Measurements from ENCODE around the gene ENTPD5.
"Not testable (repeated sequence)": the region's sequence is repeated elsewhere in the genome, so short reads cannot be mapped to it uniquely, and the experiment has no call there.

ENTPD5 gene

DNA sequence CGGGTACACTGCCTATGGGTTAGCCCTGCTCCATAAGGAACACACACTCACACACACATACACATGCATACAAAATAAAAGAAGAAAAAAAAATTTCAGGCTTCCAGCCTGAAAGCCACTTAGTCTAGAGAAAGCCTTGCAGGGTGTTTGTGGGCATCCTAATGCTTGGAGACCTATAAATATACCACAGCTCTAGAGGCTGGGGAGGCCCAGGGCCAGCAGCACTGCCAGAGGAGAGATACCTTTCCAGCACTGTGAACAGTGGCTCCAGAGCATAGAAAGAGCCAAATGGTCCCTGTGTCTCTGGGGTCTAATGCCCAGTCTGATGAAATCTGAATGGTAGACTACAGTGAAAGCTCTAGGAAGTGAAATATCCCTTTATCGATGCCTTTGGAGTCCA is 82.1 kb downstream of the ENTPD5 start:
- TF ChIP-seq Cebpa-rat (IDR thresholded peaks at IDR 0.05), result no peak
- Histone ChIP-seq H3K27ac (no peak overlapping the region), H3K4me1 (peaks cover 0 to 20% (median 12%) of the 10 kb centered on the region in 10 experiments; a peak in 16 of 20 replicates)

DNA sequence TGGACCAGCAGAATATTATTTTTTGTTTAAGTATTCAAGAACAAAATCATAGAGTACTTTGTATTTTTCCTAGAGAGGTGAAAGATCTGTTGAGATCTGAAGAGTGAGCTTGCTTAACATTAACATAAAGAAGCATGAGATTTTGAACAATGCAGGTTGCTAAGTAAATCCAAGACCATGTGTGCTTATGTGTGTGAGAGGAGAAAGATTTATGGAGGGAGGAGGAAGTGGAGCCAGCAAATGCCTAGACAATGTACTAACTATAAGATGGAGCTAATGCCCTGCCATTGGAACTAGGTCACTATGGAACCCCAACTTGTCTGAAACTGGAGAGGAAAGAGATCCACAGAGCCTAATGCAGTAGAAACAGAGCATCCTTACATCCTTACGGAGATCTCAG is 82.5 kb downstream of the ENTPD5 start:
- no peaks in the 10 kb centered on the region for H3K27me3 ChIP-seq
- H3K4me2 ChIP-seq, result no peak overlapping the region
- H3K27ac ChIP-seq, result no peak overlapping the region
- peaks cover 34 to 73% (median 45%) of the 10 kb centered on the region in 11 experiments for H3K36me3 ChIP-seq
- H3K9me3 ChIP-seq (replicated peaks in 1 of 11), result no peaks in the 10 kb centered on the region
- TF ChIP-seq Cebpa-rat (IDR thresholded peaks at IDR 0.05), result no peak
- H3K4me3 ChIP-seq, result no peak overlapping the region
- H3K9ac ChIP-seq, result no peak overlapping the region
- peaks cover 0 to 16% (median 9%) of the 10 kb centered on the region in 10 experiments; a peak in 16 of 20 replicates for H3K4me1 ChIP-seq
- peaks cover 0 to 20% (median 4%) of the 10 kb centered on the region in 11 experiments; a peak in 7 of 22 replicates for H4K20me1 ChIP-seq

More for the DNA sequence above, 82.1 kb downstream of the ENTPD5 start:
- Histone ChIP-seq H3K9ac (no peak overlapping the region), H3K9me3 (replicated peaks in 1 of 11) (no peaks in the 10 kb centered on the region), H3K27me3 (no peaks in the 10 kb centered on the region), H3K4me3 (no peak overlapping the region), H3K36me3 (peaks cover 29 to 68% (median 40%) of the 10 kb centered on the region in 11 experiments), H3K4me2 (no peak overlapping the region), H4K20me1 (peaks cover 0 to 20% (median 4%) of the 10 kb centered on the region in 11 experiments; a peak in 5 of 22 replicates)

DNA sequence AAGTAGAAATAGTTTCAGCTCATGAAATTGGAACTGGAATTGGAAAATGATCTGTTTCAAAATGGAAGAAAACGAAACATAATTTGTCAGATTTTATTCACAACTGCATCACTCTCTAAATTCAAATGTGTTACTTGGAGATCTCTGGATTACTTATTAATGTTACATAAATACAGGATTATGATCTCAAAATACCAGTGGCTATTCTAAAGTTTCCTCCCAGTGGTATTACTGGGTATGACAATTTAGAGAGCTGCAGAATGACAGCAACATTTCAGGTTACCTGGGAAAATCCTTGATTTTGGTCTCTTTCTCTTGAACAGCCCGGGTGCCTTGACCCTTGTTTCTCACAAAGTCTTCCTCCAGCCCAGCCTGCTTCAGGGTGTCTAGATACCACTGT is 83.4 kb downstream of the ENTPD5 start:
- peaks cover 43 to 81% (median 54%) of the 10 kb centered on the region in 11 experiments for H3K36me3 ChIP-seq

DNA sequence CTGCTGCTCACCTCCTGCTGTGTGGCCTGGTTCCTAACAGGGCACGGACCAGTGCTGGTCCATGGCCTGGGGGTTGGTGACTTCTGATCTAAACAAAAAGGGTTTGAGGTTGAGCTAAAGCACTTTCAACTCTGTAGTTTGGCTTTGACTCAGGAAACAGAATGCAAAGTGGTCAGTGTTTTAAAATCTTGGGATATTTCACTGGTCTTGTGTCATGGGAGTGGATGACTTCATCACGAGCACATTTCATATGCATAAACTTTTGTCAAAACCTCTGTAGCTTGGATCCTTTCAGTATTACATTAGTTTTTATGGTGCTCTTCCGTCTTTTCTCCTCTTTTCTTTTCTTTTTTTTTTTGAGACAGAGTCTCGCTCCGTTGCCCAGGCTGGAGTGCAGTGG is 94.8 kb downstream of the ENTPD5 start:
- no peak overlapping the region for H3K27ac ChIP-seq
- no peak overlapping the region for H3K4me3 ChIP-seq
- no peaks in the 10 kb centered on the region for H3K9me3 ChIP-seq (replicated peaks in 1 of 11)
- H4K20me1 ChIP-seq, result peaks cover 0 to 51% (median 21%) of the 10 kb centered on the region in 11 experiments; a peak in 10 of 22 replicates
- no peaks in the 10 kb centered on the region for H3K27me3 ChIP-seq
- TF ChIP-seq Cebpa-rat (IDR thresholded peaks at IDR 0.05), result no peak
- H3K9ac ChIP-seq, result no peak overlapping the region
- H3K4me1 ChIP-seq, result no peaks in the 10 kb centered on the region
- no peak overlapping the region for H3K4me2 ChIP-seq
- peaks cover 98 to 100% (median 100%) of the 10 kb centered on the region in 11 experiments for H3K36me3 ChIP-seq

More for the DNA sequence above, 83.4 kb downstream of the ENTPD5 start:
- H3K4me3 ChIP-seq, result no peak overlapping the region
- H3K9ac ChIP-seq, result no peak overlapping the region
- peaks cover 0 to 20% (median 4%) of the 10 kb centered on the region in 11 experiments; a peak in 8 of 22 replicates for H4K20me1 ChIP-seq
- H3K9me3 ChIP-seq (replicated peaks in 1 of 11), result no peaks in the 10 kb centered on the region
- H3K4me2 ChIP-seq, result no peak overlapping the region
- H3K4me1 ChIP-seq, result peaks cover 0 to 13% (median 7%) of the 10 kb centered on the region in 10 experiments; a peak in 14 of 20 replicates
- no peak for TF ChIP-seq Cebpa-rat (IDR thresholded peaks at IDR 0.05)
- H3K27ac ChIP-seq, result no peak overlapping the region
- no peaks in the 10 kb centered on the region for H3K27me3 ChIP-seq

DNA sequence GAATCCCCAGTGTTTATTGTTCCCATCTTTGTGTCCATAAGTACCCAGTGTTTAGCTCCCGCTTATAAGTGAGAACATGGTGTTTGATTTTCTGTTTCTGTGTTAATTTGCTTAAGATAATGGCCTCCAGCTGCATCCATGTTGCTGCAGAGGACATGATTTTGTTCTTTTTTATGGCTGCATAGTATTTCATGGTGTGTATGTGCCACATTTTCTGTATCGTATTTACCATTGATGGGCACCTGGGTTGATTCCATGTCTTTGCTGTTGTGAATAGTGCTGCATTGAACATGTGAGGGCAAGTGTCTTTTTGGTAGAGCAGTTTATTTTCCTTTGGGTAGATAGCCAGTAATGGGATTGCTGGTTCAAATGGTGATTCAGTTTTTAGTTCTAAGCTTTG is 99.6 kb downstream of the ENTPD5 start:
- H3K9ac ChIP-seq; H3K27me3 ChIP-seq; H3K4me2 ChIP-seq; H3K4me3 ChIP-seq; H3K27ac ChIP-seq; H3K9me3 ChIP-seq (replicated peaks in 1 of 11); H3K4me1 ChIP-seq: not testable (repeated sequence)
- Histone ChIP-seq H4K20me1 (peaks cover 0 to 71% (median 35%) of the 10 kb centered on the region in 11 experiments; a peak in 15 of 22 replicates), H3K36me3 (peaks cover 96 to 100% (median 99%) of the 10 kb centered on the region in 11 experiments)

DNA sequence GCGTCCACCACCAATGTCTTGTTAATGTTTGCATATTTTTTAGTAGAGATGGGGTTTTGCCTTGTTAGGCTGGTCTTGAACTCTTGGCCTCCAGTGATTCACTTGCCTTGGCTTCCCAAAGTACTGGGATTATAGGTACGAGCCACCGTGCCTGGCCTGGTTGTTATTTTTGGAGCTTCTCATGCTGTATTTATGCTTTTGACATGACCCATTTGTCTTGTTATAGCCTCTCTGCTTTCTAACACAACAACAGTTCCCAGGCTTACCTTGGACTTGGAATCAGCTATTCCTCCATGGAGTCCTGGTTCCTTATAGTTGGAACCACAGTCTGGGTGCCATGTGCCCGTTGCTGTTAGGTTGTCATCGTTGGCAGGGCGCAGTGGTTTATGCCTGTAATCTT is 102.8 kb downstream of the ENTPD5 start:
- Histone ChIP-seq H3K9ac (no peak overlapping the region), H3K9me3 (replicated peaks in 1 of 11) (peaks cover 18 to 27% (median 24%) of the 10 kb centered on the region in 11 experiments), H4K20me1 (peaks cover 0 to 80% (median 25%) of the 10 kb centered on the region in 11 experiments; a peak in 15 of 22 replicates), H3K4me1 (no peaks in the 10 kb centered on the region), H3K4me2 (no peak overlapping the region), H3K4me3 (no peak overlapping the region), H3K27ac (no peak overlapping the region), H3K36me3 (peaks cover 96 to 100% (median 99%) of the 10 kb centered on the region in 11 experiments), H3K27me3 (no peaks in the 10 kb centered on the region)
- no peak for TF ChIP-seq Cebpa-rat (IDR thresholded peaks at IDR 0.05)

DNA sequence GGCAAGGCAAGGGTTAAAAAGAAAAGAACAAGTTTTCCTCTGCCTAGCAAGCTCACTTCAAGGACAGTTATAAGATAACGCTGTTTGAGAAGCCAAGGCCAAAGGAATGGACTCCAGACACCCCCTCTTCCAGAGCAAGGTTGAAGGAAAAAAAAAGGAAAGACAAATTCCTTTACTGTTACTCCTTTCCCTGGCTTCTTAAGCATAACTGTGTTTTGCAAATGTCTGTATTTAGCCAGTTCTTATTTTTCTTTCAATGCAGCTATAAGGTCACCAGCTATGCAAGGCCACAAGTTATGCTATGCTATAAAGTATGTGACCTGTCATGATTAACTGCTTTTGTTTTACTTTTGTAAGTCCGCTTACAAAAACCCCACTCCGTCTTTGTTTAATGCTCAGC is 105.8 kb downstream of the ENTPD5 start:
- Histone ChIP-seq H3K27me3 (no peaks in the 10 kb centered on the region), H3K9me3 (replicated peaks in 1 of 11) (peaks cover 18 to 36% (median 31%) of the 10 kb centered on the region in 11 experiments), H3K27ac (no peak overlapping the region), H3K4me3 (peak overlapping the region in 1 of 10 experiments; percentile 21; a peak in 1 of 20 replicates), H3K4me2 (no peak overlapping the region), H3K4me1 (no peaks in the 10 kb centered on the region), H4K20me1 (peaks cover 0 to 73% (median 16%) of the 10 kb centered on the region in 11 experiments; a peak in 13 of 22 replicates), H3K9ac (no peak overlapping the region), H3K36me3 (peaks cover 96 to 100% (median 99%) of the 10 kb centered on the region in 11 experiments)
- TF ChIP-seq Cebpa-rat (IDR thresholded peaks at IDR 0.05), result no peak

DNA sequence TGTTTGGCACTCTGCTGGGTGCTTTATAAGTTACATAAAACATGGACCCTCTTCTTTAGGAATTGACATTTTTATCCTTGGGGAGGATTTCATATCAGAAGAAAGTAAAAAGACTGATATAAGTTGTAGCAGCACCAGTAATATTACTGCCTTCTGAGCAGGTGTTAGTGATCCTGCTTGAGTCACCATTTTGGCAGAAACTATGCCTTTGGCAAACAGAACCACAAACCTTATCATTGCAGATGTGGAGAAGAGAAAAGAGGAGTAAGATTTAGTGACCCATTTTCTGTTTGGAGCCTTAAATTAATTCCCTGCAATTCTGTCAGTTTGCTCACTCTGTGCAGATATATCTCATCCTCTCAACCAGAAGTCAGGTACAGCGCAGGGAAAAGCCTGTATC is 109.4 kb downstream of the ENTPD5 start:
- Histone ChIP-seq H3K27me3 (no peaks in the 10 kb centered on the region), H3K9me3 (replicated peaks in 1 of 11) (peaks cover 18 to 36% (median 31%) of the 10 kb centered on the region in 11 experiments), H3K9ac (no peak overlapping the region), H3K4me1 (no peaks in the 10 kb centered on the region), H3K4me3 (no peak overlapping the region), H3K36me3 (peaks cover 97 to 100% (median 98%) of the 10 kb centered on the region in 11 experiments), H4K20me1 (peaks cover 0 to 49% (median 0%) of the 10 kb centered on the region in 11 experiments; a peak in 4 of 22 replicates), H3K4me2 (no peak overlapping the region), H3K27ac (no peak overlapping the region)
- TF ChIP-seq Cebpa-rat (IDR thresholded peaks at IDR 0.05), result no peak

All from BLaER1 treated with 17β-estradiol and CSF1 and Interleukin-3, amounts not matched to agents 10 nM and 100 nM (cell line).